Right lobe of liver (tissue), 4 donors: ENCODE measurements around the gene PLCB4.

Experiments
- POLR2A ChIP-seq: fragments of 450-650 bp; IDR thresholded peaks from one replicate; pipeline ENCODE4 v1.6.1; 2017; ENCODE audit warnings: antibody characterized with exemption, mild to moderate bottlenecking
- TF ChIP-seq, protein P1 (sequence below), 4 donors: fragments of 200-600 bp in 3 of 4; fragments of 450-650 bp in 1 of 4; IDR thresholded peaks; one replicate each; pipeline versions ENCODE4 v1.5.1 to v1.8.0; 2016 to 2022; ENCODE audit warnings: antibody characterized with exemption in 4 of 4, mild to moderate bottlenecking in 2 of 4
- donor health status: DM: no; HTN: no; CAD: no.
- donor health status: DM: no; HTN: no; CAD: no.
- donor health status: DM: no; HTN: yes; CAD: no.

DNA sequence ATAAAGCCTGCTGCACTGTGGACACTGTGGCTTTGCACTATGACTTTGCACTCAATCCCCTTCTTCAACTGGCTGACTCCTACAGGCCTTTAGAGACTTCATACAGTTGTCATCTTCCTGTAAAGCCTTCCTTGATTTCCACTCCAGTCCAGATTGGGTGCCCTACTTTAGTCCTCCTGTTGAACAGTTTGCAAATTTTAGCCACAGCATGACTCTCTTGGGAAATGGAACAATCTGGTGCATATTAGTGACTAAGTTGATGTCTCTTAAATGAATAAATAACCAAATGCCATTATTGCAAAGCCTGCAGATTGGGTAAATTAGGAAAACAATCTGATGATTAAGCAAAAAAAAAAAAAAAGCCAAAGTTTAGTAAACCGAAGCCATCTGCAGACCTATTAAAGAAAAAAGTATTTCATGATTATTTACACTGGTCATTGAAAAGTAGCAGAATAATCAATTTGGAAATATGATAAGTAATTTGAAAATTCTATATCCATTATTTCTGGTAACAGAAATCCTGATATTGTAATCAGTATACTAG lies 12.6 kb downstream of the PLCB4 start:
- TF ChIP-seq POLR2A = no peak
- TF ChIP-seq, protein P1, sequence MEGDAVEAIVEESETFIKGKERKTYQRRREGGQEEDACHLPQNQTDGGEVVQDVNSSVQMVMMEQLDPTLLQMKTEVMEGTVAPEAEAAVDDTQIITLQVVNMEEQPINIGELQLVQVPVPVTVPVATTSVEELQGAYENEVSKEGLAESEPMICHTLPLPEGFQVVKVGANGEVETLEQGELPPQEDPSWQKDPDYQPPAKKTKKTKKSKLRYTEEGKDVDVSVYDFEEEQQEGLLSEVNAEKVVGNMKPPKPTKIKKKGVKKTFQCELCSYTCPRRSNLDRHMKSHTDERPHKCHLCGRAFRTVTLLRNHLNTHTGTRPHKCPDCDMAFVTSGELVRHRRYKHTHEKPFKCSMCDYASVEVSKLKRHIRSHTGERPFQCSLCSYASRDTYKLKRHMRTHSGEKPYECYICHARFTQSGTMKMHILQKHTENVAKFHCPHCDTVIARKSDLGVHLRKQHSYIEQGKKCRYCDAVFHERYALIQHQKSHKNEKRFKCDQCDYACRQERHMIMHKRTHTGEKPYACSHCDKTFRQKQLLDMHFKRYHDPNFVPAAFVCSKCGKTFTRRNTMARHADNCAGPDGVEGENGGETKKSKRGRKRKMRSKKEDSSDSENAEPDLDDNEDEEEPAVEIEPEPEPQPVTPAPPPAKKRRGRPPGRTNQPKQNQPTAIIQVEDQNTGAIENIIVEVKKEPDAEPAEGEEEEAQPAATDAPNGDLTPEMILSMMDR (IDR thresholded peaks at IDR 0.05) = no peak
